Mucosa of descending colon (tissue), 3 donors: ENCODE data around the gene MRPL55. TPM values are rescaled to one million over a fixed set of nuclear protein-coding genes. Genes with fewer than 3 reads are reported as not detected.

ENCODE experiments used
- ATAC-seq: fragments of 200-7000 bp; cut with Tn5 transposase; one replicate; pipeline ENCODE4 v1.9.1; 2020; ENCODE audit warnings: mild to moderate bottlenecking, moderate library complexity
- DNase-seq, 3 donors: peaks; one replicate each; pipeline ENCODE4 v3.0.0-alpha.2; 2020
- H3K36me3 ChIP-seq: fragments of 200-600 bp; one replicate; pipeline ENCODE4 v1.8.0; 2021; ENCODE audit warnings: low read depth, mild to moderate bottlenecking
- H3K4me1 ChIP-seq: fragments of 200-600 bp; one replicate; pipeline ENCODE4 v1.8.0; 2021; ENCODE audit warnings: low read depth, mild to moderate bottlenecking
- H3K4me3 ChIP-seq: fragments of 200-600 bp; one replicate; pipeline ENCODE4 v1.8.0; 2021; ENCODE audit warnings: mild to moderate bottlenecking
- H3K9me3 ChIP-seq: fragments of 200-600 bp; one replicate; pipeline ENCODE4 v1.8.0; 2021; ENCODE audit warnings: mild to moderate bottlenecking
- intact Hi-C, 2 donors: fragments of 100-400 bp; cut with DNase I in 1 of 2; cut with micrococcal nuclease in 1 of 2; formaldehyde crosslinking; loops; one replicate each; pipeline versions ENCODE4 v1.11.0 to v1.11.1; 2022; cut with DNase I, micrococcal nuclease
- total RNA-seq, 3 donors: library from RNA; stranded (reverse); fragmentation: NEBNext Ultra II Directional in 2 of 3; extraction: Animal tissue kit (Norgen Biotek cat#: 25700) in 2 of 3; gene quantifications; one replicate each; pipeline versions ENCODE4 v1.2.1 to v1.2.4, GENCODE V29; 2021 to 2023
- TF ChIP-seq, protein P1 (sequence below): fragments of 200-600 bp; IDR thresholded peaks from one replicate; pipeline ENCODE4 v1.8.0; 2022; ENCODE audit warnings: antibody characterized with exemption, mild to moderate bottlenecking
- donor health status: DM: no; HTN: no; CAD: no; lungs with moderate emphysema.
- donor health status: DM: no; HTN: no; CAD: no.
- donor health status: DM: no; HTN: yes; CAD: no.

The MRPL55 gene
- total RNA-seq, 3 donors from 2014 or later, result 24.3 to 42.1 (median 37.3) TPM

DNA sequence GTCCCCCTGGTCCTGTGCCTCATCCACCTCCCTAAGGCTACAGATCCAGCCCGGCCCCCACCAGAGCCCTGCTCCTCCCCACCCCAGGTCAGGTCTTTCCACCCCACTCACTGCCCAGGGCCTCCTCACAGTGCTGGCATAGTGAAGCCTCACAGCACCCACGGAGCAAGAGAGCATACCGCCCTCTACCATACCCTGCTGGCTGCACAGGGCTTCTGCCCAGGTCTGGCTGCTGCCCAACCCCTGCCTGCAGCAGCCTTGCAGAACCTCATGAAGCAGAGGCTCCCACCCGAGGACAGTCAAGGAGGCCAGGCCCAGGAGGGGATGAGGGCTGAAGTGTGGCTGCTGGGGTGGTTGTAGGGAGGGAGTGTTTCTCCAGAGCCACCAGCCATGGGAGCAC, 46.3 kb downstream of the MRPL55 start:
- DNase-seq (no peak), ATAC-seq (no peak)
- Histone ChIP-seq H3K9me3 (no peaks in the 10 kb centered on the region), H3K4me1 (peaks cover 17% of the 10 kb centered on the region), H3K36me3 (no peaks in the 10 kb centered on the region), H3K4me3 (no peak overlapping the region)
- intact Hi-C loops, result no loop called here
- TF ChIP-seq, protein P1, sequence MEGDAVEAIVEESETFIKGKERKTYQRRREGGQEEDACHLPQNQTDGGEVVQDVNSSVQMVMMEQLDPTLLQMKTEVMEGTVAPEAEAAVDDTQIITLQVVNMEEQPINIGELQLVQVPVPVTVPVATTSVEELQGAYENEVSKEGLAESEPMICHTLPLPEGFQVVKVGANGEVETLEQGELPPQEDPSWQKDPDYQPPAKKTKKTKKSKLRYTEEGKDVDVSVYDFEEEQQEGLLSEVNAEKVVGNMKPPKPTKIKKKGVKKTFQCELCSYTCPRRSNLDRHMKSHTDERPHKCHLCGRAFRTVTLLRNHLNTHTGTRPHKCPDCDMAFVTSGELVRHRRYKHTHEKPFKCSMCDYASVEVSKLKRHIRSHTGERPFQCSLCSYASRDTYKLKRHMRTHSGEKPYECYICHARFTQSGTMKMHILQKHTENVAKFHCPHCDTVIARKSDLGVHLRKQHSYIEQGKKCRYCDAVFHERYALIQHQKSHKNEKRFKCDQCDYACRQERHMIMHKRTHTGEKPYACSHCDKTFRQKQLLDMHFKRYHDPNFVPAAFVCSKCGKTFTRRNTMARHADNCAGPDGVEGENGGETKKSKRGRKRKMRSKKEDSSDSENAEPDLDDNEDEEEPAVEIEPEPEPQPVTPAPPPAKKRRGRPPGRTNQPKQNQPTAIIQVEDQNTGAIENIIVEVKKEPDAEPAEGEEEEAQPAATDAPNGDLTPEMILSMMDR, result no peak

DNA sequence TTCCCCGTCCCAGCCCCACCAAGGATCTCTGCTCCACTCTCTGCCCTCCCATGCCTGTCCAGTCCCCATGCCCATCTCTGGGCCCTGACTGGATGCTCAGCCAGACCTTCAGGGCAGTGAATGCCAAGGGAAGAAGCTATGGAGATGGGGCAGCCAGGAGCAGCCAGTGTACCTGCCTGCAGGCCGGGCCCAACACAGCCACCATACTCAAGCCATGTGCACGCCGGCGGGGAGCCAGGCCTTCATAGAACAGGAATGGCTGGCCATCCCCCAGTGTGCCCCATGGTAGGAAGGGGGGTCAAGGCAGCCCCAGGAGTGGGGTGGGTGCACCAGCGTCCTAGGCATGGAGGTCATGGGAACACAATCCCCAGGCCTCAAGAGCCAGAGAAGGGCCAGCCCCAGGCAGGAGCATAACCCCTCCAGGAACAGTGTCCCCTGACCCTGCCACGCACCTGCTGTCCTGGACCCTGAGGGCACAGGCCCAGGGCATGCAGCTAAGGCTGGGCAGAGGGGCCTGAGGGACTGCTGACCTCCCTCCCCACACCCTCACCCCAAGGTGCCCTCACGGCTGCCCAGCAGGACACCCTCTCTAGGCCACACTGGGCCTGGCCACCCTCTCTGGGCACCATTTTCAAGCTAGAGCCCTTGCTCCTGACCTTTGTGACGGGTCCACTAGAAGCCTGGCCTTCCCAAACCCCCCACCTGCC, 46.9 kb downstream of the MRPL55 start:
- no peak overlapping the region for H3K4me3 ChIP-seq
- intact Hi-C loops, result no loop called here
- peaks cover 17% of the 10 kb centered on the region for H3K4me1 ChIP-seq
- TF ChIP-seq, protein P1, result no peak
- H3K36me3 ChIP-seq, result no peaks in the 10 kb centered on the region
- ATAC-seq (no peak), DNase-seq (peak in 2 of 3 donors; percentile 26 to 43)
- no peaks in the 10 kb centered on the region for H3K9me3 ChIP-seq

DNA sequence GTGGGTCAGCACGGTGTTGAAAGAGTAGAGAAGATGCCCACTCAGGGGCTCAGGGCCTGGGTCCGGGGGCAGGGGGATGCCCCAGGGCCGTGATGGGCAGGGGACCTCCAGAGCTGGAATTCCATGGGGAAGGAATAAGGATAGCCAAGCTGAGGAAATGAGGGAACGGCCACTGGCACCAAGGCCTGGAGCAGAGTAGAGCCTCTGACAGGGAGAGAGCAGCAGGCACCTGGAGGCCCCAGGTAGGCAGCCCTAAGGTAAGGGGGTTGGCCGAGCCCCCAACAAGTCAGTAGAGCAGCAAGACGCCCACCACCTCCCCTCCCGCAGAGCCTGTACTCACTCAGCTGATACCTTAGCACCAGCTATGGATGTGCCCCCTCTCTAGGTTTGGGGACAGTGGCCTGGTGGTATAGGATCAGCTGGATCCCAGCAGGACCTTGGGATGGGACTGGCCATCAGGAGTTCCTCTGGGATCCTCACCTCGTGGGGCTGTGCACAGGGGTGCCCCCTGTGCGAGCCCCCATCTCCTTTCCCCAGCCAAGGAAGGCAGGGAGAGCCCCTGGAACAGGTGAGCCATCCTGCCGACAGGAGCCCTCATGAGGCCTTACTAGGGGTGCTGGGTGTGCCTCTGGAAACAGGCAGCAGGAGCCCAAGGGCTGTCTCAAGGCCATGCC, 47.6 kb downstream of the MRPL55 start:
- DNase-seq, result peak in 2 of 3 donors; percentile 26 to 41
- no peaks in the 10 kb centered on the region for H3K9me3 ChIP-seq
- H3K4me1 ChIP-seq, result peaks cover 17% of the 10 kb centered on the region
- ATAC-seq, result no peak
- intact Hi-C loops, result no loop called here
- no peak overlapping the region for H3K4me3 ChIP-seq
- H3K36me3 ChIP-seq, result no peaks in the 10 kb centered on the region
- TF ChIP-seq, protein P1, result no peak

DNA sequence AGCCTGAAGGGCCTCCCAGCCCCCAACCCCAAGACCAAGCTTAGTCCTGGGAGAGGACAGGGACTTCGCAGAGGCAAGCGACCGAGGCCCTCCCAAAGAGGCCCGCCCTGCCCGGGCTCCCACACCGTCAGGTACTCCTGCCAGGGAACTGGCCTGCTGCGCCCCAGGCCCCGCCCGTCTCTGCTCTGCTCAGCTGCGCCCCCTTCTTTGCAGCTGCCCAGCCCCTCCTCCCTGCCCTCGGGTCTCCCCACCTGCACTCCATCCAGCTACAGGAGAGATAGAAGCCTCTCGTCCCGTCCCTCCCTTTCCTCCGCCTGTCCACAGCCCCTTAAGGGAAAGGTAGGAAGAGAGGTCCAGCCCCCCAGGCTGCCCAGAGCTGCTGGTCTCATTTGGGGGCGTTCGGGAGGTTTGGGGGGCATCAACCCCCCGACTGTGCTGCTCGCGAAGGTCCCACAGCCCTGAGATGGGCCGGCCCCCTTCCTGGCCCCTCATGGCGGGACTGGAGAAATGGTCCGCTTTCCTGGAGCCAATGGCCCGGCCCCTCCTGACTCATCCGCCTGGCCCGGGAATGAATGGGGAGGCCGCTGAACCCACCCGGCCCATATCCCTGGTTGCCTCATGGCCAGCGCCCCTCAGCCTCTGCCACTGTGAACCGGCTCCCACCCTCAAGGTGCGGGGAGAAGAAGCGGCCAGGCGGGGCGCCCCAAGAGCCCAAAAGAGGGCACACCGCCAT, 48.5 kb downstream of the MRPL55 start:
- no peaks in the 10 kb centered on the region for H3K9me3 ChIP-seq
- DNase-seq (peak; percentile 50 to 76 (median 64)), ATAC-seq (peak; percentile 37)
- peaks cover 17% of the 10 kb centered on the region for H3K4me1 ChIP-seq
- TF ChIP-seq, protein P1, result no peak
- intact Hi-C loops, result no loop called here
- no peaks in the 10 kb centered on the region for H3K36me3 ChIP-seq
- H3K4me3 ChIP-seq, result no peak overlapping the region

DNA sequence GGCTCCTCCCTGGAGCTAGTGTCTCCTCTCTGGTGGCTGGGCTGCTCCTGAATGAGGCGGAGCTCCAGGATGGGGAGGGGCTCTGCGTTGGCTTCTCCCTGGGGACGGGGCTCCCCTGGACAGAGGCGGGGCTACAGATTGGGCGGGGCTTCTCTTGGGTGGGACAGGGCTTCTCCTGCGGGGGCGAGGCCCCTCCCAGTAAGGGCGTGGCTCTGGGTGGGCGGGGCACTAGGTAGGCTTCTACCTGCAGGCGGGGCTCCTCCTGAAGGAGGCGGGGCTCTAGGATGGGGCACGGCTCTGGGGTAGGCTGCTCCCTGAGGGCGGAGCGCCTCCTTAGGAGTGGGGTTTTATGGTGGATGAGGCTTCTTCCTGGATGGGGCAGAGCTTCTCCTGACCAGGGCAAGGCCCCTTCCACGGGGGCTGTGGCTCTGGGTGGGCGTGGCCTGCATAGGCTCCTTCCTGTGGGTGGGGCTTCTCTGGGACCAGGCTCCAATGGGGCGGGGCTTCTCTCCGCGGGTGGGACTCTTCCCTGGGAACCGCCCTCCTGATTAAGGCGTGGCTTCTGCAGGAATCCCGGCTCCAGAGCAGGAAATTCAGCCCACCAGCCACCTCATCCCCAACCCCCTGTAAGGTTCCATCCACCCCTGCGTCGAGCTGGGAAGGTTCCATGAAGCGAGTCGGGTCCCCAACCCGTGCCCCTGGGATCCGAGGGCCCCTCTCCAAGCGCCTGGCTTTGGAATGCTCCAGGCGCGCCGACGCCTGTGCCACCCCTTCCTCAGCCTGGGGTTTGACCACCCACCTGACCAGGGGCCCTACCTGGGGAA, 49.3 kb downstream of the MRPL55 start:
- intact Hi-C loops, result no loop called here
- ATAC-seq (peak; percentile 90), DNase-seq (peak; percentile 98 to 100 (median 99))
- Histone ChIP-seq H3K4me3 (no peak overlapping the region), H3K4me1 (peaks cover 17% of the 10 kb centered on the region), H3K9me3 (no peaks in the 10 kb centered on the region), H3K36me3 (no peaks in the 10 kb centered on the region)
- TF ChIP-seq, protein P1, result no peak
